ENCODE results near the gene GNPTAB.

GRCh38 chr12:101746196-101746595, 84.6 kb downstream of the GNPTAB start:
- TF ChIP-seq CTCF (IDR thresholded peaks at IDR 0.05), result no peak
- TF ChIP-seq POLR2A (IDR thresholded peaks at IDR 0.05), result no peak
